Esophagus squamous epithelium (tissue), 4 donors: ENCODE results near the gene GMEB2.

Experiments
- POLR2A ChIP-seq, 4 donors: fragments of 450-650 bp; IDR thresholded peaks; one replicate each; pipeline ENCODE4 v1.6.1; 2017; ENCODE audit warnings: antibody characterized with exemption in 4 of 4, mild to moderate bottlenecking in 4 of 4, moderate library complexity in 3 of 4
- TF ChIP-seq, protein P1 (sequence below), 6 experiments: fragments of 450-650 bp in 4 of 6; fragments of 200-600 bp in 2 of 6; sonication (generic) in 2 of 6; IDR thresholded peaks; one replicate each; pipeline ENCODE4 v1.5.1; 2016 to 2019; ENCODE audit warnings: antibody characterized with exemption in 6 of 6, mild to moderate bottlenecking in 4 of 6, moderate library complexity in 4 of 6

DNA sequence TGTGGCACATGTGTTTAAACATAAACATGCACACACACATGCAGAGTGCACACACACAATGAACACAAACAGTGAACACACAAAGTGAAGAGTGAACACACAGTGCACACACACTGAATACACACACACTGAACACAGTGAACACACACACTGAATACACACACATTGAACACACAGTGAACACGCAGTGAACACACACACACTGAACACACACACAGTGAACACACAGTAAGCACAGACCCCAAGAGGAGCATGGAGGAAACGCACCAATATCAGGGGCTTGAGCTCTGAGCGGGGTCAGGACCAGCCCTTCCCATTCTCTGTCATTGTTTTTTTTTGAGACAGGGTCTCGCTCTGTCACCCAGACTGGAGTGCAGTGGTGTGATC lies 35.8 kb downstream of the GMEB2 start:
- TF ChIP-seq, protein P1, sequence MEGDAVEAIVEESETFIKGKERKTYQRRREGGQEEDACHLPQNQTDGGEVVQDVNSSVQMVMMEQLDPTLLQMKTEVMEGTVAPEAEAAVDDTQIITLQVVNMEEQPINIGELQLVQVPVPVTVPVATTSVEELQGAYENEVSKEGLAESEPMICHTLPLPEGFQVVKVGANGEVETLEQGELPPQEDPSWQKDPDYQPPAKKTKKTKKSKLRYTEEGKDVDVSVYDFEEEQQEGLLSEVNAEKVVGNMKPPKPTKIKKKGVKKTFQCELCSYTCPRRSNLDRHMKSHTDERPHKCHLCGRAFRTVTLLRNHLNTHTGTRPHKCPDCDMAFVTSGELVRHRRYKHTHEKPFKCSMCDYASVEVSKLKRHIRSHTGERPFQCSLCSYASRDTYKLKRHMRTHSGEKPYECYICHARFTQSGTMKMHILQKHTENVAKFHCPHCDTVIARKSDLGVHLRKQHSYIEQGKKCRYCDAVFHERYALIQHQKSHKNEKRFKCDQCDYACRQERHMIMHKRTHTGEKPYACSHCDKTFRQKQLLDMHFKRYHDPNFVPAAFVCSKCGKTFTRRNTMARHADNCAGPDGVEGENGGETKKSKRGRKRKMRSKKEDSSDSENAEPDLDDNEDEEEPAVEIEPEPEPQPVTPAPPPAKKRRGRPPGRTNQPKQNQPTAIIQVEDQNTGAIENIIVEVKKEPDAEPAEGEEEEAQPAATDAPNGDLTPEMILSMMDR (IDR thresholded peaks at IDR 0.05), result no peak
- no peak for TF ChIP-seq POLR2A (IDR thresholded peaks at IDR 0.05)
